ENCODE results near the gene SPTBN1.

Gene SPTBN1

DNA sequence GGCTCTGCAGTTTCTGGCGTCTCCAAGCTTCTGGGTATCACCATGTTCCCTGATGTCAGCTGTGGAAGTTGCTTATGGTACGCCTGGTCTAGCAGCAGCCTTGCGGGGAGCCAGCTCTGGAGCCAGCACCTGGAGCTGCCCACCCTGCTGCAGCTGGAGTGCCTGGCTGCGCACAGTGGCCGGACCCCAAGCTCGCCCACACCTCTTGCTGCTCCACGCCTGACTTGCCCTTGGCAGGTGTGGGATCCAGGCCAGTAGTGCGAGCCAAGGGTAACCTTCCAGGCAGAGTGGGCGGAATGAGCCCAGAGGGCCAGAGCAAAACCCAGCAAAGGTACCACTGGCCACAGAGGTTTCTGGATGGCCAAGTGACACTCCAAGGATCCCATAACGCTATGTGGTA lies 254.1 kb downstream of the SPTBN1 start:
- Histone ChIP-seq H3K4me3 (ENCODE audit: low read depth, low read length) (no peak overlapping the region), H3K36me3 (ENCODE audit: control insufficient read depth, insufficient read depth, low read length) (no peaks in the 10 kb centered on the region), H3K27me3 (ENCODE audit: control insufficient read depth, insufficient read depth, low read length) (peaks cover 4% of the 10 kb centered on the region)

DNA sequence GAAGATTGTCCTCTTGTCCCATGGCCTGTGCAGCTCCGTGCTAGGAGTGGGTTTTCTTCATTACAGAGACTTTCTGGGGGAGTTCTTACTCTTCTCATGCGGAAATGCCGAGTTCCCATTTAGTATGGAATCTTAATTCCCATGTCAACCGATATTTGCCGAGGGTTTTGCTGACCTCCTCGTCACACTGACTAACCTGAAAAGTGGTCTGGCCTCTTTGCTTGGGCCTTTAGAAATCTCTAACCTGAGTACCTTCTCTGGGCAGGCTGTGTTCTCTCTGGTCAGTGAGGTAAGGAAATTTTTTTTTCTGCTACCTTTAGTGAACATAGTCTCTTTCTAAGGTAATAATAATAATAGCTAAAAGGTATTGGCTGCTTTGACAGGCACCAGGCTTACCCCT lies 256.4 kb downstream of the SPTBN1 start:
- no peaks in the 10 kb centered on the region for H3K36me3 ChIP-seq (ENCODE audit: control insufficient read depth, insufficient read depth, low read length)
- H3K4me1 ChIP-seq (ENCODE audit: control insufficient read depth, insufficient read depth, low read length), result peaks cover 2% of the 10 kb centered on the region
- peaks cover 7% of the 10 kb centered on the region for H3K27me3 ChIP-seq (ENCODE audit: control insufficient read depth, insufficient read depth, low read length)
- H3K9ac ChIP-seq (ENCODE audit: low read depth, low read length), result no peak overlapping the region
- no peak overlapping the region for H3K4me3 ChIP-seq (ENCODE audit: low read depth, low read length)
- no peaks in the 10 kb centered on the region for H3K9me3 ChIP-seq (ENCODE audit: control insufficient read depth, insufficient read depth, low read length)

More for the DNA sequence above, 254.1 kb downstream of the SPTBN1 start:
- Histone ChIP-seq H3K4me1 (ENCODE audit: control insufficient read depth, insufficient read depth, low read length) (peaks cover 2% of the 10 kb centered on the region), H3K9ac (ENCODE audit: low read depth, low read length) (no peak overlapping the region), H3K9me3 (ENCODE audit: control insufficient read depth, insufficient read depth, low read length) (no peaks in the 10 kb centered on the region)

- Histone ChIP-seq H3K27me3 (ENCODE audit: control insufficient read depth, insufficient read depth, low read length) (peaks cover 7% of the 10 kb centered on the region), H3K4me3 (ENCODE audit: low read depth, low read length) (no peak overlapping the region), H3K9ac (ENCODE audit: low read depth, low read length) (no peak overlapping the region), H3K36me3 (ENCODE audit: control insufficient read depth, insufficient read depth, low read length) (no peaks in the 10 kb centered on the region), H3K4me1 (ENCODE audit: control insufficient read depth, insufficient read depth, low read length) (no peaks in the 10 kb centered on the region), H3K9me3 (ENCODE audit: control insufficient read depth, insufficient read depth, low read length) (no peaks in the 10 kb centered on the region)
These were observed 258.9 kb downstream of the SPTBN1 start for GRCh38 chr2:54714996-54715395.

DNA sequence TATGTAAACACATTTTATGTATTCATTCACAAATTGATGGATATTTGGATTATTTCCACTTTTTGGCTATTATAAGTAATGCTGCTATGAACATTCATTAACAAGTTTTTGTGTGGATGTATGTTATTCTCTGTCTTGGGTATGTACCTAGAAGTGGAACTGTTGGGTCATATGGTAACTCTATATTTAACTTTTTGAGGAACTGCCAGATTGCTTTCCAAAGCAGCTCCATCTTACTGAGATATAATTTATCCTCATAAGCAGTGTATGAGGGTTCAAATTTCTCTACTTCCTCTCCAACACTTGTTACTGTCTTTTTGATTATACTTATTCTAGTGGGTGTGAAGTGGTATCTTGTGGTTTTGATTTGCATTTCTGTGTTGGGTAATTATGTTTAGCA lies 260.2 kb downstream of the SPTBN1 start:
- Histone ChIP-seq H3K9ac (ENCODE audit: low read depth, low read length) (no peak overlapping the region), H3K4me3 (ENCODE audit: low read depth, low read length) (no peak overlapping the region), H3K9me3 (ENCODE audit: control insufficient read depth, insufficient read depth, low read length) (no peaks in the 10 kb centered on the region), H3K4me1 (ENCODE audit: control insufficient read depth, insufficient read depth, low read length) (no peaks in the 10 kb centered on the region), H3K27me3 (ENCODE audit: control insufficient read depth, insufficient read depth, low read length) (peaks cover 9% of the 10 kb centered on the region), H3K36me3 (ENCODE audit: control insufficient read depth, insufficient read depth, low read length) (no peaks in the 10 kb centered on the region)

DNA sequence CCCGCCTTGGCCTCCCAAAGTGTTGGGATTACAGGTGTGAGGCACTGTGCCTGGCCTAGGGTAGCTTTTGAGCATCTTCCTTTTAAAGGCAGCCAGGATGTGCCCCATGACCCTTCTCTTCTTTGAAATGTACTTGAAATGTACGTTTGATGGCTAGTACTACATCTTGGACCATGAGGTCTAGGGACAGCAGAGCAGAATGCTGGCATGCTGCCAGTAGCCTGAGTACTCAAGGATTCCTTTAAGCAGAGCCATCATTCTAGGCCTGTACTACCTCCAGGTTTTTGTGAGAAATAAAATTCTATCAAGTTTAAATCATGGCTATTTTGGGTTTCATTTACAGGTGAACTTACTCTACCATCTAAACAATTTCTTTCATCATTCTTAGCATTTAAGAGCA lies 264.4 kb downstream of the SPTBN1 start:
- Histone ChIP-seq H3K4me1 (ENCODE audit: control insufficient read depth, insufficient read depth, low read length) (peaks cover 3% of the 10 kb centered on the region), H3K36me3 (ENCODE audit: control insufficient read depth, insufficient read depth, low read length) (no peaks in the 10 kb centered on the region), H3K9me3 (ENCODE audit: control insufficient read depth, insufficient read depth, low read length) (no peaks in the 10 kb centered on the region), H3K9ac (ENCODE audit: low read depth, low read length) (no peak overlapping the region), H3K4me3 (ENCODE audit: low read depth, low read length) (no peak overlapping the region), H3K27me3 (ENCODE audit: control insufficient read depth, insufficient read depth, low read length) (peaks cover 28% of the 10 kb centered on the region)
